Stimulated activated CD4-positive, alpha-beta T cell treated with anti-CD3 and anti-CD28 coated beads, Interleukin-12 subunit alpha, Interleukin-12 subunit beta, amount 100 ng/mL, for 4 hours (primary cell): ENCODE data around the gene BCR.

Experiments used
- DNase-seq: peaks from one replicate; pipeline ENCODE4 v3.0.0-alpha.2; 2020

BCR gene

DNA sequence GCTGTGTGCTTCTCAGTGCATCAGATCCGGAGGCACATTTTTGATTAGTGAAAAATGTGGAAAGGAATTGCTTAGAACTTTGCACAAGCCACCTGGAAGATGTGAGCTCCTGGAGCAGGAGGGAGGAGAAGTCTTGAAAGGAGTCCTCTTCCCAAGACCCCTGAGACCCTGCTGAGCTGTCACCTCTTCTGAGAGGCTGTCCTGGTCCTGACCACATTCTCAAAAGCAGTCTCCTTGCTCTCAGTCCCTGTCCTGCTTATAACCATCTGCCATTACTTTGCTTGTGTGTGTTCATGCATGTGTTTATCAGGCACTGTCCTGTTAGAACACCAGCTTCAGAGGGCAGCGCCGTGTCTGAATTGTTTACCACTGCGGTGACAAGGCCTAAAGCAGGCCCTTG lies 86.5 kb downstream of the BCR start:
- no peak for DNase-seq

DNA sequence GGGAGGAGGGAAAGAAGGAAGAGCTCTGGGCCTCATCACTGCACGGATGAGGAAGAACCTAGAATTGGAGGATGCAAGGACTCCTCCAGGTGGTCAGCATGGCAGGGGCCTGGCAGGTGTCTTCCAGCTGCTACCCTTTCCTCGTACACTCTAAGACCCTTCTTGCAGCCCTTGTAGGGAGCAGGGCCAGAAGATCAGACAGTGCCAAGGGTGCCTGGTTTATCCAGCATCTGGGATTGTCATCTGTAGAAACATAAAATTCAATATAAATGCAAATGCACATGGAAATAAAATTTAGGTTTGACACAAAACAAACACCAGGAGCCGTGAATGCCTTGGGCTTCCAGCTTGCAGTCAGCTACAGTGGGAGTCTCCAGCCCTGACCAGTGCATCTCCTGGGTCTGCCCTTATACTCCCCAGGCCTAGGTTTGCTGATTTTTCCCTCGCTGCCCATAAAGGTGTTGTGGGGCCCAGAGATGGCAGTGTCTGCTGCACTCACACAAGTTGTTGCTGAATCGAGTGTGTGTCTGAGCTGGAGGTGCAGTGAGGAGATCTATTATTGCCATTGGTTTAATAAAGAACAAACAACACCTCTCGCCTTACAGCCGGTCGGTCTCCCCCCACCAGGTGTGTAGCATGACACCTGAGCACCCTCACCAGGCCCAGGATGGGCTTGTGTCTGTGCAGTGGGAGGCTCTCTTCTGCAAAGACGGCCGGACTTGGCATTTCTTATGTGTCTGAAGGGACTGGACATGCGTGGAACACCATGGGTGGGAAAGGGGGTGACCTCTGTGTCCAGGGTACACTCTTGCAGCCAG lies 87.1 kb downstream of the BCR start:
- no peak for DNase-seq

DNA sequence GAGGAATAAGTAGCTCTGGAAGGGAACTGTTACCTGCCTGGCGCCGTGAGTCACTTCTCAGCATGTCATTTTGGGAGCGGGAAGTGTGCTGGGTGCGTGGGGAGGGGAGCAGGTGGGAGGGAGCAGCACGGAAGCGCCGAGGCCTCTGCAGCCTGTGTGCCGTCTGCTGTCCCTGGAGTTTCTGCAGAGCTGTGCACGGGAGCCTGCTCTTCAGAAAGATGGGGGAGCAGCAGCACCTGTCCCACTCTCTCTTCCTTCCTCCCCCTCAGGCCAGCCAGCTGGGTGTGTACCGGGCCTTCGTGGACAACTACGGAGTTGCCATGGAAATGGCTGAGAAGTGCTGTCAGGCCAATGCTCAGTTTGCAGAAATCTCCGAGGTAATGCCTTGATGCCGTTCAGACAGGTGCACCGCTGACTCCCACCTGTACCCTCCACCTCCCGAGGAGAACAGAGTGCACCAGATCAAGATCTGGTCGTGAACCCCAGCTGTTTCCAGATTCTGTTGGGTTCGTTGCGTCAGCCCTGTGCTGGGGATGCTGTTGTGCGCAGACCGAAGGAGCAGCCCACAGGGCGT lies 87.9 kb downstream of the BCR start:
- no peak for DNase-seq

DNA sequence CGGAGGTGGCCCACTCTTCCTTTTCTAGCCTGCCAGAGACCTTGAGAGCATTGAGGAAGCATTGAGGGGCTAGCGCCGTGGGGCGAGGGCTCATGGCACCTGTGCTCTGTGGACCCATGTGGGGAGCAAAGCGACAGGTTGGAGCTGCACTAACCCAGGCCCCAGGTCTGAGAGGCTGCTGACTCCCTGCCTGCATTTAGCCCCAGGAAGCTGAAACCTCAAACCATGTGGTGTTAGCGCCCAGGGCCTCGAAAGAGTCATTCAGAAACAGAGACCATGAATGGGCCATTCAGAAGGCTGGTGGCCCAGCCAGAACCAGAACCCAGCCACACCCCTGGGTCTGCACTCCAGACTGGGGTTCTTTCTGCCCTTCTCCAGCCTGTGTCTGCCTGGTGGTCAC lies 88.6 kb downstream of the BCR start:
- DNase-seq: no peak

DNA sequence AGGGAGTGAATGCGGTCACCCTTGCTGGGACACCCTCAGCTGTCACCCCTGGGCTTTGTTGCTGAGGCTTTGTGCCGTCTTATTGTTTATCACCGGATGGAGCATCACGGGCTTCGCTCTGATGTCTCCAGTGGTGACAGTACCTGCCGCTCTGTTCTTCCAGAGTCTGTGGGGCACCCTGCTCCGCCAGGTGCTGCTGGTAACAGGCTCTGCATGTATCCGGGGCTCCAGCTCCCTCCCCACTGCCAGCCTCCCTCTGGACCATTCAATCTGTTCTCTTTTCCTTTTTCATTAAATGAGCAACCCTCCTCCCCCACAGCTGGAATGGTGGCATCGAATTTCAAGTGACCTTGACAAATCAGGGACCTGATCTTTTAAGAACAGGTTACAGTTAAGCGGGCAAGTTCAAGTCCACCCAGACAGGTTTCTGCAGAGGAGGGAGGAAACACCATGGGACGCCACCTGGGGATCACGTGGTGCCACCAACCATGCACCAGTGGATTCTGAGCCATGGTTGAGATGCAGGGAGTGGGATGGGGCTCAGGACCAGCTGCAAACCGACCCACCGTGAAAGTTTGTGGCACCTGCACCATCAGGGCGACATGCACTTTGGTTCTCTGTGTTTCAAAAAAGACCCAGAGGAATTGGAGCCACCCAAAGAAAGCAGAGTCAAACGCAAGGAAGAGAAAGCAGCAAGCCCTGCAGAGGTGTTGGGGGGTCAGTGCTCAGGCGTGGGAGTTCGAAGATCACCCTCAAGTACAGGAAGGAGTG lies 89.3 kb downstream of the BCR start:
- no peak for DNase-seq

DNA sequence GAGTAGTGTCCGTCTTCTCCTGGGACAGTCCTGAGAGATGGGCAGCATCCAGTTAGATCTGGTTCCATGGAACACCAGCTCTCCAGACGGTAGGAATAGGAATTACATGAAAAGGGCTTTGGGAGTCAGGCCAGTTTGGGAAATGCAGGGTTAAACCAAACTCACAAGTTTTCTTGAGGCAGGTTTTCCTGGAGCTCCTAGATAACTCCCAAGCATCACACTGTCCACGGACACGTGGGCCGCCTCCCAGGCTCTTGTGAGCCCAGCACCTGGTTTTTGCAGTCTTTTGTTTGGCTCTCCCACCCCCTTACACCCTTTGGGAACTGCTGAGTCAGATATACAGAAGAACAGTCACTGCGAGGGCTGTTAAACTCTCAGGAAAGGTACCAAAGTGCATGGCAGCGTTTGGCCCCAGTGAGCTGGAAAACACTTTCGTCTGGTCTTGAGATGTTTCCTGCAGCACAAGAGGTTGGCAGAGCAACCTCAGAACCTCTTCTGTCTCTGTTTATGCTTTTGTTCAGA lies 90.0 kb downstream of the BCR start:
- no peak for DNase-seq

DNA sequence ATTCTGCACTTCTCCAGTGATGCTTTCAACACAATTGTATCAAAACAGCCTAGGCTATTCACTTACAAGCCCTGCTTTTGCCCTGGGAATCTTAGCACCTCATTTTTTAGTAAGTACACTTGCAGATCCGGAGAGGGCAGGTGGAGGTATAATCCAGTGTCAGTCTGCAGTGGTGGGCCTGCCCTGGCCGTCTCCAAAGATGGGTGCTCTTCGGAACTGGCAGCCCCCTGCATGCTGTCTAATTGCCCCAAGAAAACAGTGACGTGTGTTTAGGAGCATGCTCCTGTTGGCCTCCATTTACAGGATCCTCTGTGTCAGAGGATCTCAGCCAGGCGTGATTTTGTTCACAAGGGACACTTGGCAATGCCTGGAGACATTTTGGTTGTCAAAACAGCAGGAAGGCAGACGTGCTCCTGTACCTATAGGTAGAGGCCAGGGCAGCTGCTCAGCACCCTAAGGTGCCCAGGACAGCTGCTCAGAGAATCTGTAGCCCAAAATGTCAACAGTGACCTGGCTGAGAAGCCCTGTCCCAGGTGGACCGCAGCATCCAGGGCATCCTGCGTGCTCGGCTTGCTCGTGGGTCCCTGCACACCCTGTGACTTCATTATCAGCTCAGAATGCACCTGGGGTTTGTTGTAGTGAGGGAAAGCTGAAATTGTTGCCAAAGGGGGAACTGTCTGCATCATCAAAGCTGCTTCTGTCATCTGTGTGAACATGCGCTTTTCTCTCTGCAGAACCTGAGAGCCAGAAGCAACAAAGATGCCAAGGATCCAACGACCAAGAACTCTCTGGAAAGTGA lies 90.7 kb downstream of the BCR start:
- no peak for DNase-seq

DNA sequence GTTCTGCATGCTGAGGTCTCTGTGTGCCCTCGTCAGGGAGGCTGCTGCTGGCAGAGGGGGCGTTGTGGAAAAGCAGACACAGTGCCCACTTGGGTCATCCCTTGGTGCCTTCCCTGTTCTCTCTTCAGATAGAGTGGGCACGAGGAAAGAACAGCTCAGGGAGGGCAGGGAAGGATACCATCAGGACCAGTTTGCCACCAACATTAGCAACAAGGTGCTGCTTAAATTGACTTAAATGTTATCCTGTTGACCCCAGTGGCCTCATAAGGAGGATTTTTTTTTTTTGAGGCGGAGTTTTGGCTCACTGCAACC lies 91.2 kb downstream of the BCR start:
- DNase-seq: no peak

DNA sequence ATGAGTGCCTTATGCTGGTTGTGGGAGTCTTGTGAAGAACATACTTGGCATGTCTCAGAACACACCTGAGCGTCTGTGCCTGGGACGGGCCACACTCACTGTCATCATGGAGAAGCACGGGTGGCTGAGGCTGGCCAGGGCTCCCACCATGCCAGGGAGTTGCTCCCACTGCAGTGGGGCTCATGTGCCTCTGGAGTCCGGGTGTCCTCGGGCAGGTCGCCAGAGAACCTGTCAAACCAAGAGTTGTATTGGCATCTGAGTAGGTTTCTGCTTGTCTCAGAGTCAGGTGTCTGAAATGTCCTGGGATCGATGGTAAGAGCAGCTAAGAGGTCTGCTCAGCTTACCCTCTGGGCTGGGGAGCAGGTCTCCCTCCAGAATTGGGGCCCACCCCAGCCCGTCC lies 92.1 kb downstream of the BCR start:
- DNase-seq: no peak

DNA sequence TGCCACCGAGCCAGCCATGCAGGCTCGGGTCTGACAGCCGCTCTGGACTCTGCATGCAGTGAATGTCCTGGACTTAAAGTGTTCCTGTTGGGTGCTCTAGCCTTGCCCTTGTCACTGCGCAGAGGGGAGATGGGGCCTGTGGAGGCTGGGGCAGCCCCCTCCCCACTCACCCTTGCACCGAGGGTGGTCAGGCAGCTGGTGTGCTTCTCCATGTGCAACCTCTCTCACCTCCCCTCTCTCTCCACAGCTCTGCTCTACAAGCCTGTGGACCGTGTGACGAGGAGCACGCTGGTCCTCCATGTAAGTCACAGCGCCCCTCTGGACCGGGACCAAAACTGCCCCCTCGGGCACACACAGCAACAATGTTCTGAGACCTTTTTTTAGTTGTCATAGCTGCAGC lies 92.5 kb downstream of the BCR start:
- no peak for DNase-seq

DNA sequence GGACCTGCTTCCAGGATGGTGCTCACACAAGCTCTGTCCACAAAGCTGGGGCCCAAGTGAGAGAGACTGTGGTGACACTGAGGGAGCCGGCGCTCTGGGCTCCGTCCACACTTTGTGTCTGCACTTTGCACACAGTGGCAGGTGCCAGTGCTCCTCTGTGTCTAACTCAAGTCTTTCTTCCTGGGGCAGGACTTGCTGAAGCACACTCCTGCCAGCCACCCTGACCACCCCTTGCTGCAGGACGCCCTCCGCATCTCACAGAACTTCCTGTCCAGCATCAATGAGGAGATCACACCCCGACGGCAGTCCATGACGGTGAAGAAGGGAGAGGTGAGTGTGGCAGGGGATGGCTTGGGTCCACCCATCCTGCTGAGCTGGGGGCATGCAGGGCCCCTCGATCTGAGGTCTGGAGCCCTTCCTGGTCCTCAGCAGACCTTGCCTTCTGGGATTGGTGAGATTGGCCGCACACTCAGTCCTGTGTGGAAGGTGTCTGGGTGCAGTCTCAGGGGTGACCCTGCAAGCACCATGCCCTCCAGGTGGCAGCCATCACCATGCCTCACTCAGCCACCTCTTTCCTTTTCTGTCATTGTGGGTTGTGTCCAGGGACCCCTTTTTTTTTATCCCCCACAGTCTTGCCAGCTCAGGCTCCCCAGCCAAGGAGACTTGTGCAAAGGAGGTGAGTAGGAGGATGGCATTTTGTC lies 93.3 kb downstream of the BCR start:
- DNase-seq: no peak

DNA sequence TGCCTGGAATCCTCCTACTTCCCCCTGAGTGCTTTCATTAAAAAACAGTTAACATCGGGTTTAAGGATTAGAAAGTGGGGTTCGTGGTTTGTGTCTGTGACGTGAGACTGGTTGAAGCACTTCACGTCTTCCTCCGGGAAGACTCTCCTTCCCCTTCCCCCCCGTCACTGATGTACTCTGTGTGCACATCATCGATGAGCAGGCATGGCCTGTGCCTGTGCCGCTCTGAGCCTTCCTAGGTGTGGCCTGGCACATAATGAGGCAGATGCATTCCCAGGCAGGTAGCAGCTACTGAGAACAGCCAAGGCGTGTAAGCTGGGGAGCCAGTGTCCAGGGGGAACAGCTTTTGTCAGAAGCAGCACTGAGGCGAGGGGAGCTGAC lies 93.8 kb downstream of the BCR start:
- DNase-seq: no peak

DNA sequence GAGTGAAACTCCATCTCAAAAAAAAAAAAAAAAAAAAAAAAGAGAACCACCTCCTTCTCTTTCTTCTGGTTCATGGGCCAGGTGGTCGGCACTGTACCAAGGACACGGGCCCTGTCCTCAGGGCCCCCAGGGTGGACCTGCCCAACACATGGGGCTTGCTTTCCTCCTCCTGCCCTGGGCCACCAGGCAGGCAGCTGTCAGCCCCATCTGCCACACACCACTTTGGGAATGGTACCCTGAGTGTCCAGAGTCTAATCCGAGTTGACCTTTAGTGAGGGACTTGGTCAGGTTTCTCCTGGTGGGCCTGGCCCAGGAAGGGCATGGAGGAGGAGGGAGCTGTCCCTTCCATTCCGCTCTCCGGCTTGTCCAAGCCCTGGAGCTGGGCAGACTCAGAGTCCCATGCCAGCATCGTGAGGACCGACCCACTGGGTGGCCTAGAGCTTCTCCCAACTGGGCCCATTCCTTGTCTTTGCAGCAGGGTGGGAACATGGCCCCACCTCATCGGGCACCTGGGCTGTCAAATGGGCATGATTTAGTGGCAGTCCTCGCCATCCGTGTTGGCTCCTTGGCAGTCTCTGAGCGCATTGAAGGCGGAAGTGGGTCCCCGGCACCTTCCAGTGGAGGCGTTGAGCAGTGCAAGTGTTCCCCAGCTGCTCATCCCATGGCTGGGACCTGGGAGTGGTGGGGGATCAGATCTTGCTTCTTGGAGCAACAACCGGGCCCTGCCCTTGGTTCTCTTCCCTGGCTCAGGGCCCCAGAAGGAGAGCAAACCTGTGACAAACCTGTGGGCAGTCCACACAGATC lies 94.8 kb downstream of the BCR start:
- no peak for DNase-seq

DNA sequence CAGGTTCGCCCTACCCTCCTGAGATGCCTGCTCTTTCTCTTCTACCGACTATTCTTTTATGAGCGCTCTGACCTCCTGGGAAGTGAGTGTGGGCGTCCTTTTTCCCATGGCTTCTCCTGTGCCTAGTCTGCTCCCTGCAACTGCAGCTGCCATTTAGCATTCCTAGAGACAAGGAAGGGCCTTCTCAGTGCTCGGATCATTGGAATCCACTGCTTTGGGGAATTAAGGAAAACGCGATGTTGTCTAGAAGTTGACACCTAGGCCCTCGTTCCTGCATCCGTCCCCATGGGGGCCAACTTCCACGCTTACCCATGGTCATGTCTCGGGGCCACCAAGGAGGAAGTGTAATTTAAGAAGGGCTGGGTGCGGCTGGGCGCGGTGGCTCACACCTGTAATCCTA lies 95.4 kb downstream of the BCR start:
- DNase-seq: no peak

DNA sequence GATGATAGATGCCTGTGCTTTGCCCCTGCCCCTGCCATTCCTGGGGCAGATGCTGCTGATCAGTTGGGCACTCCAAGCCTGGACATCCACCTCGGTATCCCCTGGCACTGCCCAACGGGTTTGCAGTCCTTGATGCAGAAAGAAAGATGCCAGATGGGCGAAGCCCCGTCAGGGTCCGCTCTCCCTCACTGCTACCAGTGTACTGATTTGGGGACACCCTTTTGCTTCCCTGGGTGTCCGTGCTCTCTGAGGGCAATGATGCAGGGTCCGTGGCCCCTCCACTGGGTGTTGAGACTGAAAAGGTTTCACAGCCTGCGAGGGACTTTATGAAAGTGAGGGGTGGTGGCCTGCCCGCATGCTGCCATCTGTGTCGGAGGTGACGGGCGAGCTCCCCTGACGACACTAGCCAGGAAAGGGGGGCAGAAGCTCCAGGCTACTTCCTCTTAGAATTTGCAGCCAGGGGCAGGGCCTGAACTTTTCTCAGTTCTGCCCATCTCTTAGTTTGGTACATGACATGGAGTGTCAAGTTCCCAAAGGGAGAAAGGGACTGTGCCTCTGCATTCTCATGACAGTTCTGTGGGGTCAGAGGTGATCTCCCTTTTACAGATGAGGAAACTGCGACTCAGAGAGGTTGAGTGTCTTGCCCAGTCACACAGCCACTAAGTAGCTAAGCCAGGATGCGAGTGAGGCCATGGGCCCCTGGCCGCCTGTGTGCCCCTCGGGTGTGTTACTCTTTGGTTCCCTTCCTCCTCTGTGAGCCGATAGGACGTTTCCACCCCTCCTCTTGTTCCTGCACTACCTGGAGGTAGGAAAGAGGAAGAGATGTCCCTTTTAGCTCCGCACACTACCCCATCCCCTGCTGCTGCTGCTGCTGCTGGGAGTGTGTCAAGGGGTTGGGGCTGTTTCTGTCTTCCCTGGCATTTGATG lies 96.6 kb downstream of the BCR start:
- DNase-seq: no peak

DNA sequence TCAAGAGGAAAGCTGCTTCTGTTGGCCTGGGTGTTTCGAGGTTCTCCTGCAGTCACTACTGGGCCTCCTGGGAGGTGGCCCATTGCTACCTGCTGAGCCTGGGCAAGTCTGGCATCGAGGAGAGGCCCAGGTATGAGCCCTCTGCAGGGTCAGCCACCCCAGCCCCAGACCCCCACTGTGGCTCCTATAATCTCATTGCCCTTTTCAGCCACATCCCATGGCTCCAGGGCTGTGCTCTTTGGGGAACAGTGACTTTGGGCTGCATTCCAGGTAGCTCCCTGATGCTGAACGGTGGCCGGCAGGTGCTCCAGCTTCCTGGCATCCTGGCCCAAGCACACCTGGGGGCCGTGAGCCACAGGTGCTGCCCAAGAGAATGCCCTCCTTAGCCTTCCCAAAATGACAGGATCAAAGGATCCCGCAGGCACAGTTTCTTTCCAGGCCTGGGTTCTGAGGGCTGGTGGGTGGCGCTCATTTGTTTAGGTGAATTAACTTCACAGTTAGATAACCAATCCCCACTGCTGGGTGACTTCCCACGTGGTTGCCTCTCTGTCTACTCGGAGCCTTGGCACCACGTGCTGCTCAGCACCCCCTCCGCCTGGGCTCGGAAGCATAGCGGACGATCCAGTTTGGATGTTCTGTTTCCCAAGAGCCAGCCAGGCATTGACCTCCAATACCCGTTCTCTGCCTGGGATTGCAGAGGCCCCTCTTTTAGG lies 97.4 kb downstream of the BCR start:
- no peak for DNase-seq

DNA sequence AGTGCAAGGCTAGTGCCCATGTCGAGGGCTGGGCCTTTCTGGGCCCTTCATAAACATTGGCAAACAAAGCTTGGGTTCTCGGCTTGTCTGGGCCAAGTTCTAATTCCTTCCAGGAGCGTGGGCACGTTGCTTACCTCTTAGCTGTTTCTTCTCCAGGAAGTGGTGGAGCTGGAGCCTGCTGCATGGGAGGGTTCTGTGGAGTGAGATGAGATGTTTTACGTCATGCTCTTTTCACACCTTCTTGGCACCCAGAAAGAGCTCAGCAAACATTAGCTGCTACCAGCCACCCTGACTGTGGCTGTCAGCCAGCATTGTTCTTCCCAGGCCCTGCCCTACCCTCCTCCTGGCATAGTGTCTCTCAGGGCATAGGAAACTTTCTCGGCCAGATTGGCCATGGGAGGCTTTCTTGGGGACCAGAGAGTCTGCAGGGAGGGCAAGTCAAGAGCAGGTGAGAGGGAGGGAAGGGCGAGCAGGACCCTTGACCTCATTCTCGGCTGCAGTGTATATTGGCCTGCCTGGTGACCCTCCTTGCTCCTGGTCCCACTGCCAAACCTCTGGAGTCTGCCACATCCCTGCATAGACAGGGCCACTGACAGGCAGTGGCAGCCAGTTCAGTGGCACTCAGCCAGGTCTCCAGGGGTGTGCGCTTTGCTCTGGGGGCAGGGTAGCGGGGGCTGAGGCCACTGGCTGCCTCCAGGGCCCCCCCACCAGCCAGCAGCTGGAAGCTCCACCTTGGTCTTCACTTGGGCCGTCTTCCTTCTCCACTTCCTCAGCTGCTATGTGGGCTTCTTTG lies 98.8 kb downstream of the BCR start:
- no peak for DNase-seq

DNA sequence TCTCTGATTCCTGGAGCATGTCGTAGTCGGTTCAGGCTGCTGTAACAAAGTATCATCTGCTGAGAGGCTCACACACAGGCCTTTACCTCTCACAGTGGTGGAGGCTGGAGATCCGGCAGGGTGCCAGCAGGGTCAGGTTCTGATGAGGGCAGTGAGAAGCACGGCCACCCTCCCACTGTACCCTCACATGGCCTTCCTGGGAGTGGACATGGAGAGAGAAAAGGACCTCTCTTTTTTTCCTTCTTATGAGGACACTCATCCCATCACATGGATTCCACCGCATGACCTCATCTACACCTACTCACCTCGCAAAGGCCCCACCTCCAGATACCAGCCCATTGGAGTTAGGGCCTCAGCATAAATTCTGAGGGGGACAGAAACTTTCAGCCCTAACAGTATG lies 99.5 kb downstream of the BCR start:
- no peak for DNase-seq
